ENCODE measurements around the gene RSPO4.

The RSPO4 gene

DNA sequence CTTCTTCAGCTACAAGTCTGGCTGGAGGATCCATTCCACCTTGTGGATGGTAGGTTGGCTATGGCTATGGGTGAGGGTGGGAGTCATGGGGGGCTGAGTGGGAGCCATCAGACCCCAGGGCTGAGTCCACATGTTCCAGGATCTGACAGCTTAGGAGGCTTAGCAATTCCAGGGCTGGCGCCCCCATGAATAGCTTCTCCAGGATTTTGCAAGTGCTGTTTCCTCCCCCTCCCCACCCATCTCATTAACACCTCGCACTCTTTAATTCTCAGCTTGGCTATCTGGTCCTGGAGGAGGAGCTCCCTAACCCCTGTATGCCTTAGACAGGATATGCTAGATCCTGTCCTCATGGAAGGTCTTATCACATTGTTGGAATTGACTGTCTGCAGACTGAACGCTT, 47.0 kb downstream of the RSPO4 start:
- Histone ChIP-seq H3K4me2 (ENCODE audit: low read length) (no peak overlapping the region), H3K36me3 (replicated peaks; ENCODE audit: low read depth, low read length) (no peaks in the 10 kb centered on the region), H3K27me3 (ENCODE audit: low read depth, low read length) (peaks cover 16% of the 10 kb centered on the region; the same call in 1 of the 2 replicates), H3K4me1 (ENCODE audit: low read length) (no peaks in the 10 kb centered on the region), H3K27ac (ENCODE audit: low read length) (no peak overlapping the region), H3K79me2 (ENCODE audit: low read length) (no peaks in the 10 kb centered on the region), H2AFZ (ENCODE audit: low read depth, low read length) (no peak overlapping the region), H4K20me1 (ENCODE audit: insufficient read depth, low read length) (no peaks in the 10 kb centered on the region), H3K9ac (ENCODE audit: low read length) (no peak overlapping the region), H3K4me3 (ENCODE audit: low read length) (no peak overlapping the region), H3K9me3 (ENCODE audit: insufficient read depth, low read length) (no peaks in the 10 kb centered on the region)
- TF ChIP-seq, protein P1, sequence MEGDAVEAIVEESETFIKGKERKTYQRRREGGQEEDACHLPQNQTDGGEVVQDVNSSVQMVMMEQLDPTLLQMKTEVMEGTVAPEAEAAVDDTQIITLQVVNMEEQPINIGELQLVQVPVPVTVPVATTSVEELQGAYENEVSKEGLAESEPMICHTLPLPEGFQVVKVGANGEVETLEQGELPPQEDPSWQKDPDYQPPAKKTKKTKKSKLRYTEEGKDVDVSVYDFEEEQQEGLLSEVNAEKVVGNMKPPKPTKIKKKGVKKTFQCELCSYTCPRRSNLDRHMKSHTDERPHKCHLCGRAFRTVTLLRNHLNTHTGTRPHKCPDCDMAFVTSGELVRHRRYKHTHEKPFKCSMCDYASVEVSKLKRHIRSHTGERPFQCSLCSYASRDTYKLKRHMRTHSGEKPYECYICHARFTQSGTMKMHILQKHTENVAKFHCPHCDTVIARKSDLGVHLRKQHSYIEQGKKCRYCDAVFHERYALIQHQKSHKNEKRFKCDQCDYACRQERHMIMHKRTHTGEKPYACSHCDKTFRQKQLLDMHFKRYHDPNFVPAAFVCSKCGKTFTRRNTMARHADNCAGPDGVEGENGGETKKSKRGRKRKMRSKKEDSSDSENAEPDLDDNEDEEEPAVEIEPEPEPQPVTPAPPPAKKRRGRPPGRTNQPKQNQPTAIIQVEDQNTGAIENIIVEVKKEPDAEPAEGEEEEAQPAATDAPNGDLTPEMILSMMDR (IDR thresholded peaks at IDR 0.05; ENCODE audit: low read depth, low read length): no peak
- TF ChIP-seq EZH2phosphoT487 (IDR thresholded peaks at IDR 0.05; ENCODE audit: low read depth): no peak

DNA sequence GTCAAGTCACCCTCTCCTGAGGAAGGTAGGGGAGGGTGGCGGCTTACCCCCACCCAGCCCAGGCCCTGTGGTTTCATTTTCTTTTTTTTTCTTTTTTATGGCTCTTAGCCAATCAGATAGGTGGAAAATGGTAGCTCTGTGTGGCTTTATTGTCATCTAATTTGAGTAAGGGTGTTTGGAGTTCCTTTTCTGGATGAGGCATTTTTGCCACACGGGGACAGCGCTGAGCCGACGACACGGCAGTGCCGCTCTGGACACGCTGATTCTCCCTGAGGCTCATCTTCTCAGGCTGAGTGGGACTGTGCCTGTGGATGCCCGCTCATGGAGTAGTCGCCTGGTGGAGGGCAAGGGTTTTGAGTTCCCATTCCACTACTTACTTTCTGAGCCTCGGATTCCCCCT, 48.4 kb downstream of the RSPO4 start:
- H3K27ac ChIP-seq (ENCODE audit: low read length): no peak overlapping the region
- no peaks in the 10 kb centered on the region for H3K36me3 ChIP-seq (replicated peaks; ENCODE audit: low read depth, low read length)
- no peak overlapping the region for H3K9ac ChIP-seq (ENCODE audit: low read length)
- 0 out of 2 replicates have a peak, but pooled peaks cover 7% of the 10 kb centered on the region for H3K27me3 ChIP-seq (ENCODE audit: low read depth, low read length)
- H4K20me1 ChIP-seq (ENCODE audit: insufficient read depth, low read length): no peaks in the 10 kb centered on the region
- no peaks in the 10 kb centered on the region for H3K79me2 ChIP-seq (ENCODE audit: low read length)
- H3K4me3 ChIP-seq (ENCODE audit: low read length): no peak overlapping the region
- H2AFZ ChIP-seq (ENCODE audit: low read depth, low read length): no peak overlapping the region
- H3K4me1 ChIP-seq (ENCODE audit: low read length): no peaks in the 10 kb centered on the region
- TF ChIP-seq, protein P1 (IDR thresholded peaks at IDR 0.05; ENCODE audit: low read depth, low read length): no peak
- no peak for TF ChIP-seq EZH2phosphoT487 (IDR thresholded peaks at IDR 0.05; ENCODE audit: low read depth)
- H3K4me2 ChIP-seq (ENCODE audit: low read length): no peak overlapping the region
- H3K9me3 ChIP-seq (ENCODE audit: insufficient read depth, low read length): no peaks in the 10 kb centered on the region

DNA sequence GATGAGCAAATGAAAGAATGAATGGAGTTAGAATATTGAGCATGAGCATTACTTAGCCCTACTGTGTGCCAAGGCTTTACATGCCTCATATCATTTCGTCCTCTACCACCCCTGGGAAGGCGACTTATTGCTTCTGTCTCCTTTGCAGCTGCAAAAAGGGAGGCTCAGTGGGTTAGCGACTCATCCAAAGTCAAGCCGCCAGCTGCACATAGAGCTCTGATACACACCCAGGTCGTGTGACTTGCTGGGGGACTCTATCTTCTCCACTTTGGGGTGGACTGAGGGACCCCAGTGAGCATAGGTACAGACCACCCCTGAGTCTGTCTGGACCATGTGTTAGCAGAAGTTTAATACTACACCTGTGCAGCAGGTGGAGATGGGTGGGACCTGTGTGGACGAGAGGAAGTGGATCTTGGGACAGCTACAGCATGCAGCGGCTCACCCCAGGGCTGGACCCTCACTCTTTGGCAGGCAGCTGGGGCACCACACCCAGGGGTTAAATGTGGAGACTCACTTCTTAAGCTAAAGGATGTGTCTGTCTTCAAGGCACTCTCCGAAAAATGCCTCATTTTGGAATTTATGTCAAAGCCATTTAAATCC, 49.8 kb downstream of the RSPO4 start:
- Histone ChIP-seq H2AFZ (ENCODE audit: low read depth, low read length) (no peak overlapping the region), H3K27me3 (ENCODE audit: low read depth, low read length) (peaks cover 13% of the 10 kb centered on the region; the same call in 1 of the 2 replicates), H3K9me3 (ENCODE audit: insufficient read depth, low read length) (no peaks in the 10 kb centered on the region), H3K9ac (ENCODE audit: low read length) (no peak overlapping the region), H3K79me2 (ENCODE audit: low read length) (no peaks in the 10 kb centered on the region), H3K4me2 (ENCODE audit: low read length) (no peak overlapping the region), H3K27ac (ENCODE audit: low read length) (no peak overlapping the region), H4K20me1 (ENCODE audit: insufficient read depth, low read length) (no peaks in the 10 kb centered on the region), H3K4me1 (ENCODE audit: low read length) (no peaks in the 10 kb centered on the region), H3K36me3 (replicated peaks; ENCODE audit: low read depth, low read length) (no peaks in the 10 kb centered on the region), H3K4me3 (ENCODE audit: low read length) (no peak overlapping the region)
- TF ChIP-seq, protein P1 (IDR thresholded peaks at IDR 0.05; ENCODE audit: low read depth, low read length): no peak
- TF ChIP-seq EZH2phosphoT487 (IDR thresholded peaks at IDR 0.05; ENCODE audit: low read depth): no peak

DNA sequence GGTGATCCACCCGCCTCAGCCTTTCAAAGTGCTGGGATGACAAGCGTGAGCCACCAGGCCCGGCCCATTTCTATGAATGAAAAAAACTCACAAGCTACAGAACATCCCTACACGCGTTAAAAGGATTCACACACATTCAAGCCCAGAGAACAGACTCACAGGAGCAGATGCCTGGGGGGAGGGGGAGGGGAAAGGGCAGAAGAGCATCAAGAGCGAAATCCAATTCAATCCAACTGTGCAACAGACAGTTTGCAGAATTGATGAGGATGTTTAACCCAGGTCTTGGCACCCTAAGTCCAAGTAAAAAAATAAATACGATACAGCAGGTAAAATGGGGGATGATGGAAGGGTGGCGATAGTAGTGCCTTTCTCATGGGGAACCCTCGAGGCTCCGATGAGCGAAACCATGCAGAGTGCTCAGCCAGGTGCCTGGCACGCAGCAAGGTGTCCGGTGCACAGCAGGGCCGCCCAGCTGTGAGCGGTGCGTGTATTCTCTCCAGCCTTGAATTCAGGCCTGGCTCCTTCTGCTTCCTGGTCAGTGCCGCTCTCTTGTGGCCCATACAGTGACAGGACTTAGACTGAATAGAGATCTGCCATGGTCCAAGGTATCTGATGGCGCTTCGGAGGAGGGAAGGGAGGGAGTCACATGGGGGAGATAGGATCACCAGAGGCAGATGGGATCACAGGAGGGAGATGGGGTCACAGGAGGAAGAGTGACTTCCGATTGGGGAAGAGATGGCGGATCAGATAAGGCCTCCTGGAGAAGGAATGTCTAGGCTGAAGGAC, 50.5 kb downstream of the RSPO4 start:
- H3K4me1 ChIP-seq (ENCODE audit: low read length): no peaks in the 10 kb centered on the region
- no peak for TF ChIP-seq EZH2phosphoT487 (IDR thresholded peaks at IDR 0.05; ENCODE audit: low read depth)
- TF ChIP-seq, protein P1 (IDR thresholded peaks at IDR 0.05; ENCODE audit: low read depth, low read length): no peak
- no peaks in the 10 kb centered on the region for H3K9me3 ChIP-seq (ENCODE audit: insufficient read depth, low read length)
- H4K20me1 ChIP-seq (ENCODE audit: insufficient read depth, low read length): no peaks in the 10 kb centered on the region
- H3K79me2 ChIP-seq (ENCODE audit: low read length): no peaks in the 10 kb centered on the region
- no peaks in the 10 kb centered on the region for H3K36me3 ChIP-seq (replicated peaks; ENCODE audit: low read depth, low read length)
- H2AFZ ChIP-seq (ENCODE audit: low read depth, low read length): no peak overlapping the region
- H3K4me2 ChIP-seq (ENCODE audit: low read length): no peak overlapping the region
- peaks cover 13% of the 10 kb centered on the region; the same call in 1 of the 2 replicates for H3K27me3 ChIP-seq (ENCODE audit: low read depth, low read length)
- no peak overlapping the region for H3K4me3 ChIP-seq (ENCODE audit: low read length)
- H3K27ac ChIP-seq (ENCODE audit: low read length): no peak overlapping the region
- H3K9ac ChIP-seq (ENCODE audit: low read length): no peak overlapping the region
